Epithelial cell of proximal tubule (primary cell): ENCODE data around the gene FAM222A. TPM values are rescaled to one million over a fixed set of nuclear protein-coding genes. Genes with fewer than 3 reads are reported as not detected.

Experiments
- DNase-seq: peaks from one replicate; pipeline ENCODE4 v3.0.0-alpha.2; 2011; ENCODE audit warnings: low read depth
- H3K4me3 ChIP-seq: 2 replicates; pipeline ENCODE4 v1.5.1; 2011; ENCODE audit warnings: low read depth, mild to moderate bottlenecking, low read length
- total RNA-seq: library from RNA; depleted of rRNA; stranded (reverse); fragments of >200 nt; gene quantifications from 2 replicates; pipeline ENCODE4 v1.2.3, GENCODE V29; 2015
- TF ChIP-seq, protein P1 (sequence below): conservative IDR thresholded peaks from 2 replicates; pipeline ENCODE4 v1.5.1; 2012; ENCODE audit warnings: low read depth, mild to moderate bottlenecking, low read length

The FAM222A gene
- total RNA-seq, 1 donor from 2014 or later: 0.52 TPM

DNA sequence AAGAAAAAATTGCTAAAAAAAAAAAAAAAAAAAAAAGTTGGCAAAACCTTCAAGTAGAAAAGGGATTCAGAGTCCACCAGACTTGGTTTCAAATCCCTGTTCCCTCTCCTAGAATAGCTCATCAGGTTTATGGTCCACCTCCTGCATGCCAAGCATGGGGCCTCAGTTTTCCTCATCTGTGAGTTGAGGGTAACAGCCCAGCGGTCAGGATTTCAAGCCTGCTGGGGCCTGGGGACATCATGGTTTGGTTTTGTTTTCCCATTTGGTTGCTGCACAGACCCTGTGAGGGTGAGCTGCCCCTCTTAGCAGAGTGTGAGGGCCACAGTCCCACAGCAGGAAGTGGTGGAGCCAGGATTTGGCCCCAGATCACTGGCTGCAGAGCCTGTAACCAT is 12.5 kb downstream of the FAM222A start:
- TF ChIP-seq, protein P1, sequence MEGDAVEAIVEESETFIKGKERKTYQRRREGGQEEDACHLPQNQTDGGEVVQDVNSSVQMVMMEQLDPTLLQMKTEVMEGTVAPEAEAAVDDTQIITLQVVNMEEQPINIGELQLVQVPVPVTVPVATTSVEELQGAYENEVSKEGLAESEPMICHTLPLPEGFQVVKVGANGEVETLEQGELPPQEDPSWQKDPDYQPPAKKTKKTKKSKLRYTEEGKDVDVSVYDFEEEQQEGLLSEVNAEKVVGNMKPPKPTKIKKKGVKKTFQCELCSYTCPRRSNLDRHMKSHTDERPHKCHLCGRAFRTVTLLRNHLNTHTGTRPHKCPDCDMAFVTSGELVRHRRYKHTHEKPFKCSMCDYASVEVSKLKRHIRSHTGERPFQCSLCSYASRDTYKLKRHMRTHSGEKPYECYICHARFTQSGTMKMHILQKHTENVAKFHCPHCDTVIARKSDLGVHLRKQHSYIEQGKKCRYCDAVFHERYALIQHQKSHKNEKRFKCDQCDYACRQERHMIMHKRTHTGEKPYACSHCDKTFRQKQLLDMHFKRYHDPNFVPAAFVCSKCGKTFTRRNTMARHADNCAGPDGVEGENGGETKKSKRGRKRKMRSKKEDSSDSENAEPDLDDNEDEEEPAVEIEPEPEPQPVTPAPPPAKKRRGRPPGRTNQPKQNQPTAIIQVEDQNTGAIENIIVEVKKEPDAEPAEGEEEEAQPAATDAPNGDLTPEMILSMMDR: no peak
- no peak overlapping the region for H3K4me3 ChIP-seq
- no peak for DNase-seq

GRCh38 chr12:109726511-109727038 is 12.9 kb downstream of the FAM222A start:
- no peak for DNase-seq
- TF ChIP-seq, protein P1: no peak
- H3K4me3 ChIP-seq: no peak overlapping the region

GRCh38 chr12:109727039-109727723 is 13.6 kb downstream of the FAM222A start:
- H3K4me3 ChIP-seq: no peak overlapping the region
- no peak for DNase-seq
- TF ChIP-seq, protein P1: no peak

- TF ChIP-seq, protein P1: no peak
- DNase-seq: no peak
- no peak overlapping the region for H3K4me3 ChIP-seq
These were observed 14.4 kb downstream of the FAM222A start for GRCh38 chr12:109727746-109728726.

GRCh38 chr12:109728921-109729320 is 15.3 kb downstream of the FAM222A start:
- TF ChIP-seq, protein P1: no peak
- DNase-seq: no peak
- H3K4me3 ChIP-seq: no peak overlapping the region

- TF ChIP-seq, protein P1: no peak
- no peak for DNase-seq
- no peak overlapping the region for H3K4me3 ChIP-seq
These were observed 15.8 kb downstream of the FAM222A start for GRCh38 chr12:109729371-109729781.
